IPS DF 6.9 (cell line): ENCODE data around the gene CDH16.

Source experiments
- DNase-seq: peaks from one replicate; pipeline ENCODE4 v3.0.0-alpha.2; 2013; ENCODE audit warnings: low read depth, low spot score
- H3K27ac ChIP-seq: one replicate; pipeline ENCODE4 v1.5.1; 2013; ENCODE audit warnings: low read length, control low read depth
- H3K27me3 ChIP-seq: 2 replicates; pipeline ENCODE4 v1.6.1; 2013; ENCODE audit warnings: mild to moderate bottlenecking, low read length; ENCODE audit not compliant: control insufficient read depth, insufficient read depth
- H3K36me3 ChIP-seq: 2 replicates; pipeline ENCODE4 v1.6.1; 2013; ENCODE audit warnings: low read length; ENCODE audit not compliant: control insufficient read depth, insufficient read depth
- H3K4me1 ChIP-seq: 2 replicates; pipeline ENCODE4 v1.6.1; 2013; ENCODE audit warnings: low read length; ENCODE audit not compliant: control insufficient read depth, insufficient read depth
- H3K4me3 ChIP-seq: 2 replicates; pipeline ENCODE4 v1.5.1; 2013; ENCODE audit warnings: mild to moderate bottlenecking, low read length
- H3K9me3 ChIP-seq: 2 replicates; pipeline ENCODE4 v1.6.1; 2013; ENCODE audit warnings: low read length, inconsistent platforms; ENCODE audit not compliant: control insufficient read depth, insufficient read depth
- WGBS: extraction: QIAGEN DNeasy Blood & Tissue Kit; methylation state at CpG from one replicate; pipeline ENCODE4 v1.1.7; 2013; ENCODE audit warnings: mixed read lengths, missing lambda C conversion rate; ENCODE audit not compliant: insufficient read length, insufficient coverage; 5-methylcytosine and 5-hydroxymethylcytosine counted together

Gene CDH16

GRCh38 chr16:66895999-66896398 lies 22.7 kb downstream of the CDH16 start:
- H3K4me3 ChIP-seq: no peak overlapping the region
- no peak overlapping the region for H3K27ac ChIP-seq
- no peaks in the 10 kb centered on the region for H3K27me3 ChIP-seq
- no peak for DNase-seq
- H3K4me1 ChIP-seq: peaks cover 1% of the 10 kb centered on the region; the same call in 1 of the 2 replicates
- H3K9me3 ChIP-seq: no peaks in the 10 kb centered on the region
- H3K36me3 ChIP-seq: no peaks in the 10 kb centered on the region
- no CpG with 5 or more reads among the region's 3 CpGs for WGBS

DNA sequence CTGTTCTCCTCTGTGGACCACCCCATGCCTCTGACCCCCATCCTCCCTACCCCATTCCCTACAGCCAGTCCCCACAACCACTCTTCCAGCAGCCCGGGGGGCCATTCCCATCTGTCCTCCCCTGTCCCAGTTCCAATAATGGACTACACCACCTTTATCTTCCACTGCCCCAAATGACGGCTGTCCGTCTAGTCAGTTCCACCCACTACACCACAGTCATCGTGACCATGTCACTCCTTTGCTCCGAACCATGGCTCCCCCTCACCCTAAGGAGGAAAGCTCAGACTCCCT lies 23.1 kb downstream of the CDH16 start:
- no CpG with 5 or more reads among the region's 5 CpGs for WGBS
- Histone ChIP-seq H3K27me3 (no peaks in the 10 kb centered on the region), H3K9me3 (no peaks in the 10 kb centered on the region), H3K36me3 (no peaks in the 10 kb centered on the region), H3K4me1 (peaks cover 1% of the 10 kb centered on the region; the same call in 1 of the 2 replicates), H3K4me3 (no peak overlapping the region), H3K27ac (no peak overlapping the region)
- DNase-seq: no peak

DNA sequence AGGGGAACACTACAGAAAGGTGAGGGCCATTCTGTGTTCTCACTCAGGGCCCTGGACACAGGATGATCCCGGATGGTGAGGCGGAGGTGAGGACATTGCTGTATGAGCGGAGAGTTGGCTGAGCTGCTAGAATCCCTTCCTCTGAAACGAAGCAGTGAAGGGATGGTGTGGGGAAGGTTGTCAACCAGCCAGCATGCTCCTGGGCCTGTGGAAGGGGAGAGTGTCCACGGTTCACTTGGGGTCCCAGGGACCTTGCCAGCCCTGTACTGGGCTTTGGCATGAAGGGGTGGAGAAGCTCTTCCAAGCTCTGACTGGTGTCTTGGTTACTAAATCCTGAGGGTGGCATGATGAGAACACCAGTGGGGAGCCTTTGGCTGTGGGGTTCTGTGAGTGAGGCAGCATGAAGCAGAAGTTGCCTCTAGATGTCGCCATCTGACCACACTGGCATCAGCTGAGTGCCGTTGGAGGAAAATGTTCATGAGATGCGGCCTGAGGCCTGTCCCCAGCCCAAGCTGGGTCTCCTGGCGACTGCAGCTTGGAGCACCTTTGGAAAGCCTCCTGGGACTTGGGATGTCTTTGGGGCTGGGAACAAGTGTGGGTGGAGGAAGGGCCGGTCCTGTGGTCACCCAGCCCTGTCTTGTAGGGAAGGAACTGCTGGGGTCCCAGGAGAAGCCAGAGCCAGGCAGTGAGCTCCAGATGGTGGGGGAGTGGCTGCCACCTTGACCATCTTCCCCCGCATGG lies 23.6 kb downstream of the CDH16 start:
- no peak for DNase-seq
- Histone ChIP-seq H3K36me3 (no peaks in the 10 kb centered on the region), H3K4me1 (peaks cover 1% of the 10 kb centered on the region; the same call in 1 of the 2 replicates), H3K27me3 (no peaks in the 10 kb centered on the region), H3K4me3 (no peak overlapping the region), H3K9me3 (no peaks in the 10 kb centered on the region), H3K27ac (no peak overlapping the region)
- no CpG with 5 or more reads among the region's 11 CpGs for WGBS

- WGBS: no CpG with 5 or more reads among the region's 2 CpGs
- DNase-seq: no peak
- Histone ChIP-seq H3K4me1 (no peaks in the 10 kb centered on the region), H3K9me3 (no peaks in the 10 kb centered on the region), H3K27me3 (no peaks in the 10 kb centered on the region), H3K27ac (no peak overlapping the region), H3K4me3 (no peak overlapping the region), H3K36me3 (no peaks in the 10 kb centered on the region)
Measured at GRCh38 chr16:66894055-66894454, 24.6 kb downstream of the CDH16 start.

- no peak overlapping the region for H3K4me3 ChIP-seq
- no peaks in the 10 kb centered on the region for H3K4me1 ChIP-seq
- no peaks in the 10 kb centered on the region for H3K27me3 ChIP-seq
- no CpG with 5 or more reads among the region's 6 CpGs for WGBS
- H3K27ac ChIP-seq: no peak overlapping the region
- no peaks in the 10 kb centered on the region for H3K9me3 ChIP-seq
- peaks cover under 1% of the 10 kb centered on the region; the same call in 1 of the 2 replicates for H3K36me3 ChIP-seq
- no peak for DNase-seq
Measured at GRCh38 chr16:66891797-66892196, 26.9 kb downstream of the CDH16 start.

DNA sequence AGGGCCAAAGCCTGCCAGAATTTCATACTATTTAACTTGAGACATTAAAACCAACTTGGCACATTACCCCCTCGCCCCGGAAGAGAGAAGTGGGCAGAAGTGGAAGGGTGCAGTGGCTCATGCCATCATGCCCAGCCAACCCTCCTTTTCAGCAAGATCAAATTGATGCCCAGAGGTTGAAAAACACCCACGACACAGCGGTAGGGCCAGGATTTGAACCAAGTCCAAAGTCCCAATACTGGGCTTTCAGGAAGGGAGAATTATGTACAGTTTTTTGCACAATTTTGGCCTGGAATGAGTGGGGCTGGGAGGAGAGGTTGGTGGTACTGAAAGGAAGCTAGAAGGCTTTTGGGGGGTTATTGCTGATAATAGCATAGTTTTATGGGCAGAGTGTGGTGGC lies 27.3 kb downstream of the CDH16 start:
- Histone ChIP-seq H3K27ac (no peak overlapping the region), H3K9me3 (no peaks in the 10 kb centered on the region), H3K4me1 (no peaks in the 10 kb centered on the region), H3K27me3 (no peaks in the 10 kb centered on the region), H3K4me3 (no peak overlapping the region), H3K36me3 (peaks cover 3% of the 10 kb centered on the region; the same call in 1 of the 2 replicates)
- no CpG with 5 or more reads among the region's 4 CpGs for WGBS
- no peak for DNase-seq

DNA sequence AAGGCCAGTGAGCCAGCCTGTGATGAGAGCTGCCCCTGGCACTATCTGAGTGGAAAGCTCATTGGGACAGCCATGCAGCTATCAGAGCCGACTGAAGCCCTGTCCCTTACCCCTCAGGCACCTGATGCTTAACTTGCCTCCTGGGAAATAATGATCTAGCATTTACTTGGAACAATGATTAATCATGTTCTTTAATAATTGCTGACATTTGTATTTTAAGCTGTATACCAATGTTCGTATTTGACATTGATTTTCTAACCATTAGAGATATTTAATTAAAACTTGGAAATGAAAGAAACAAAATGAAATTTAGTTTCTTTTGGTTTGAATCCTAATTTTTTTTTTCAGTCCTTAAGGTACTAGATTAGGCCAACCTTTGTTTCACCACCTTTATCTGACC lies 27.9 kb downstream of the CDH16 start:
- no peak for DNase-seq
- peaks cover 3% of the 10 kb centered on the region; the same call in 1 of the 2 replicates for H3K36me3 ChIP-seq
- no peaks in the 10 kb centered on the region for H3K27me3 ChIP-seq
- no peak overlapping the region for H3K27ac ChIP-seq
- H3K4me3 ChIP-seq: no peak overlapping the region
- WGBS: no CpG with 5 or more reads among the region's 2 CpGs
- H3K4me1 ChIP-seq: no peaks in the 10 kb centered on the region
- H3K9me3 ChIP-seq: no peaks in the 10 kb centered on the region

- Histone ChIP-seq H3K36me3 (peaks cover 14% of the 10 kb centered on the region), H3K4me3 (no peak overlapping the region), H3K27ac (no peak overlapping the region), H3K27me3 (no peaks in the 10 kb centered on the region), H3K4me1 (no peaks in the 10 kb centered on the region), H3K9me3 (no peaks in the 10 kb centered on the region)
- DNase-seq: no peak
- WGBS: no CpG with 5 or more reads among the region's 4 CpGs
Measured at GRCh38 chr16:66889622-66890021, 29.1 kb downstream of the CDH16 start.

DNA sequence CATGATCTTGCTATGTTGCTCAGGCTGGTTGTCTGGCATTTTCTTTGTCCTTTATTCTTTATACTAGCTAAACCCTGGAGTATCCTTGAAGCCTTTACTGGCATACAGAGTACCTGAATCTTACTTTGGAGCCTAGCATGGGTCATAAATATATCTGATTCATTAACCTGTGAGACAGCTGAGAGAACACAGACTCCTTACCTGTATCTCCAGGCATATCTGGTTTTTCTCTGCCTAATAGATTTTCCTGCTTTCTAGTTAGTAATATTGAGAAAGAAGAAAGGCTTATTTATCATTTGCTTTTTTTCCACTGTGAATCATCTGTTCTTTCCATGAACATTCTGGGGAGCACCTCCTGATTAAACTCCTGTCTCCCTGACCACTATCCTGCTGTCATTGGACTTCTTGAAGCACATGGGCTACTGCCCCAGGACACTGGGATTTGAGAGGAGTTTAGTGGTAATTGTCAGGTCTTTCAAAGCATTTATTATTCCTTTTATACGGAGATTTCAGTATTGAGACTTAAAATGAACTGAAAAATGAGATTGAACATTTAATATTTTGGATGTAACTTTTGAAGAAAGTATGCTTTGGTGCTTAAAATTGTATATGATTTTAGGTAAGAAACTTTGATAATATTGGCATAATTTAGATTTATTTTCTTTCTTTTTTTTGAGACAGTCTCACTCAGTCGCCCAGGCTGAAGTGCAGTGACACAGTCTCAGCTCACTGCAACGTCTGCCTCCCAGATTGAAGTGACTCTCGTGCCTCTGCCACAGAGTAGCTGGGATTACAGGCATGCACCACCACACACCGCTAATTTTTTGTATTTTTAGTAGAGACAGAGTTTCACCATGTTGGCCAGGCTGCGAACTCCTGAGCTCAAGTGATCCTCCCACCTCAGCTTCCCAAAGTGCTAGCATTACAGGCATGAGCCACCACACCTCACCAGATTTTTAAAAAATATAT lies 29.8 kb downstream of the CDH16 start:
- DNase-seq: no peak
- Histone ChIP-seq H3K4me1 (no peaks in the 10 kb centered on the region), H3K27me3 (no peaks in the 10 kb centered on the region), H3K9me3 (no peaks in the 10 kb centered on the region), H3K4me3 (no peak overlapping the region), H3K27ac (no peak overlapping the region), H3K36me3 (peaks cover 18% of the 10 kb centered on the region)
- WGBS: no CpG with 5 or more reads among the region's 6 CpGs

DNA sequence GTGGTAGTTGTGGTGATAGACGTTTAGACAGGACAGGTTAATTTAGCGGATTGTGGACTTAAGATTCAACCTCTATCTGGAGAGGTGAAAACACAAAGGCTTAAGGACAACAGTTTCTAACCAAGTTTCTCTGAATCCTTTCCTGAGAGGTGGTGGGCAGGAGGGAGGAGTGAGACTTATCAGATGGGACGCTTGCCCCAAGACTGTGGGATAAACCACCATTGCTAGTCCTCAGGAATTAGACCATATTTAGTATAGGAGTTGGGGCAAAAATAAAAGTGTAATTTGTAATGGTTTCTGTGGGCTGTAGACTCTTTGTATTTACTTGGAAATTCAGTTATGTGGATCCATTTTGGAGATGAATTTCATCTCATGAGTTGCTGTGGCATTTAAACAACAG lies 31.8 kb downstream of the CDH16 start:
- no peak overlapping the region for H3K4me3 ChIP-seq
- H3K36me3 ChIP-seq: peaks cover 18% of the 10 kb centered on the region
- no peaks in the 10 kb centered on the region for H3K4me1 ChIP-seq
- H3K27ac ChIP-seq: no peak overlapping the region
- no peak for DNase-seq
- WGBS: no CpG with 5 or more reads among the region's 3 CpGs
- H3K9me3 ChIP-seq: no peaks in the 10 kb centered on the region
- no peaks in the 10 kb centered on the region for H3K27me3 ChIP-seq
